Fibroblast of villous mesenchyme (primary cell): Measurements from ENCODE around the gene POU2AF1. TPM values are rescaled to one million over a fixed set of nuclear protein-coding genes. Genes with fewer than 3 reads are reported as not detected.

Experiments used
- DNase-seq: peaks from one replicate; pipeline ENCODE4 v3.0.0-alpha.2; 2010; ENCODE audit warnings: low read depth
- H3K4me3 ChIP-seq: 2 replicates; pipeline ENCODE4 v1.5.1; 2011; ENCODE audit warnings: low read depth, mild to moderate bottlenecking, low read length
- total RNA-seq: library from RNA; depleted of rRNA; stranded (reverse); fragments of >200 nt; gene quantifications from 2 replicates; pipeline ENCODE4 v1.2.3, GENCODE V29; 2012
- TF ChIP-seq, protein P1 (sequence below): IDR thresholded peaks from 2 replicates; pipeline ENCODE4 v1.5.1; 2012; ENCODE audit warnings: low read depth, mild to moderate bottlenecking, low read length; ENCODE audit not compliant: insufficient read depth

POU2AF1 gene, protein sequence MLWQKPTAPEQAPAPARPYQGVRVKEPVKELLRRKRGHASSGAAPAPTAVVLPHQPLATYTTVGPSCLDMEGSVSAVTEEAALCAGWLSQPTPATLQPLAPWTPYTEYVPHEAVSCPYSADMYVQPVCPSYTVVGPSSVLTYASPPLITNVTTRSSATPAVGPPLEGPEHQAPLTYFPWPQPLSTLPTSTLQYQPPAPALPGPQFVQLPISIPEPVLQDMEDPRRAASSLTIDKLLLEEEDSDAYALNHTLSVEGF
- not detected in 2 replicates for total RNA-seq

DNA sequence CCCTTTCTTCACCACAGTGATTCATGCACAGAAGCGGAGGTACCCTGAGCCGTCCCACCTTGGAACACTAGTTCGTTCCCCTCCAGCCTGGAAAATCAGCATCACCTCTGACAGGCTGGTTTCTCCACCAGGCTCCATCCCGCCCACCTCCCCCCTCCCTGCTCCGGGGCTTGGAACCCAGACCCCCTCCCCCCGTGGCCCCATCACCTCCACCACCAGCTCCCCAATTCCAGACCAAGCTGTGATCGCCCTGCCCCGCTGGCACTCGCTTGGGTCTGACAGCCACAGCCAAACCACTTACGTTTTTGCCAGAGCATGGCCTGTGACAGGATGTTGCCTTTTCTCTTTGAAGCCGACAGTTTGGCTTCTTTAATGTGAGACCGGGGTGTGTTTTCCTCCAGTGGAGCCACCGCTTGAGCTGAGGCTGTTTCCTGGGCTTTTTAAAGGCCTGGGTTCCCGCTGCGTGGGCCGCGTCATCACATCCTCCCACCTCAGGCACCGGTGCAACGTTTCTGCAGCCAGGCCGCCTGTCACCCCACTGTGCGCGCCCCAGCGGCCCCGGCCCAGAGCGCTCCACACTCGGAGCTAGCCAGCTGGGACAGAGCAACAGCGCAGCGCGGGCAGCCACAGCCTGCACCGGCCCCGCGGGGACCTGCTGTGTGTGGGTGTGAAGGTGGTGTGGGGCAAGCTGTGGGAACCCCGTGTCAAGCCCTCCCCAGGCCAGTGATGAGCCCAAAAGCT, at the start of gene POU2AF1:
Gene POU2AF1, minus strand, starts transcription at position 415 of the 741 bp plus-strand sequence. Its CDS starts 98 bp downstream, at position 317.
- no peak for DNase-seq
- TF ChIP-seq, protein P1, sequence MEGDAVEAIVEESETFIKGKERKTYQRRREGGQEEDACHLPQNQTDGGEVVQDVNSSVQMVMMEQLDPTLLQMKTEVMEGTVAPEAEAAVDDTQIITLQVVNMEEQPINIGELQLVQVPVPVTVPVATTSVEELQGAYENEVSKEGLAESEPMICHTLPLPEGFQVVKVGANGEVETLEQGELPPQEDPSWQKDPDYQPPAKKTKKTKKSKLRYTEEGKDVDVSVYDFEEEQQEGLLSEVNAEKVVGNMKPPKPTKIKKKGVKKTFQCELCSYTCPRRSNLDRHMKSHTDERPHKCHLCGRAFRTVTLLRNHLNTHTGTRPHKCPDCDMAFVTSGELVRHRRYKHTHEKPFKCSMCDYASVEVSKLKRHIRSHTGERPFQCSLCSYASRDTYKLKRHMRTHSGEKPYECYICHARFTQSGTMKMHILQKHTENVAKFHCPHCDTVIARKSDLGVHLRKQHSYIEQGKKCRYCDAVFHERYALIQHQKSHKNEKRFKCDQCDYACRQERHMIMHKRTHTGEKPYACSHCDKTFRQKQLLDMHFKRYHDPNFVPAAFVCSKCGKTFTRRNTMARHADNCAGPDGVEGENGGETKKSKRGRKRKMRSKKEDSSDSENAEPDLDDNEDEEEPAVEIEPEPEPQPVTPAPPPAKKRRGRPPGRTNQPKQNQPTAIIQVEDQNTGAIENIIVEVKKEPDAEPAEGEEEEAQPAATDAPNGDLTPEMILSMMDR, result no peak
- H3K4me3 ChIP-seq, result no peak within 1 kb of the TSS

DNA sequence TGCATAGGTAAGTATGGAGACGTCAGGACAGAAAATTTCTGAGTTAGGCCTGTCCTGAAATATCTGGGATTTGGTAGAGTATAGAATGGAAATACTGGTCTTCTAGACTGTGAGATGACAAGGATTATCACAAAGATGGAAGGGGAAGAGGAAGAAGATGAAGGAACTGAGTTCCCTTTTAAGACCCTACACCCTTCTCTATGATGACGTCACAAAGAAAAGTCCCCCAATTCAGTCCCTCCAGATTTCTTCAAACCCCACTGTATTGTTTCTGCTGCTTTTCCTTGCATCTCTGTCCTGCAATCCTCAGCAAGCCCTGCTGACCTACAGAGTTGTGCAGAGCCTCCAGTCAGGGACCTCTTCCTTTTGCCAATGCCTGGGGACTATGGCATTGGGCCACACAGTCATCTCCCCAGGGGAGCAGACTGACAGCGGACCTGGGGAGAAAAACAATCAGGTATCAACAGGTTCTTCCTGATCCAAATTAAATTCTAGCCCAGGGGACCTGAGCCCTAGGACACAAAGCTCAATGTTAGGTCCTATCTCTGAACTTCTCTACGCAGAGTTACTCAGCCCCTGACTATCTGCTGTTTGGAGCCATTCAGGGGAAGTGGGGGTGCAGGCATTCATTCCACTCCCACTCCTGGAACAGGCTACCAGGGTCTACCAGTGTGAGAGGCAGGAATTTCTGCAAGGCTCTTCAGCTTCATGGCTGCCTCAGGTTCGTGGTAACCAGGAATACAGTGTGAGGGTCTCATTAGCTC, 49.2 kb upstream of the POU2AF1 start:
- no peak for DNase-seq

DNA sequence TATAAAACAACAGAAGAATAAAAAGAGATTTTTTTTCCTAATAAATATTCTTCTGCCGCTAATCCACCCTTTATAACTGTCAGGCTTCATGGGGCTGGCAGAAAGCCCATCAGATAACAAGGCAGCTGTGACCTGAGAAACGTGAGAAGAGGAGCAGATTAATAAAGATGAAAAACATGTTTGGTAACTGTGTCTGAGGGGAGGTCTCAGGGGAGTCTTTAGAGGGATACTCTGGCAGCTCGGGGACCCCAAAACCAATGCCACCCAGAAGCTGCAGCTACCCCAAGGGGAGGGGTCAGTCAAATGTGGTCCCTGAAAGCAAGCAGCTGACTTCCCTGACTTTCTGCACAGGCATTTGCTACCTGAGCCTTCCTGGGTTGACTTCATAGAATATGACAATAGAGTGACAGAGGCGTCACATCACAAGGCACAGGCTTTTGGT, 48.4 kb upstream of the POU2AF1 start:
- DNase-seq, result peak; percentile 37
- TF ChIP-seq, protein P1, result no peak
- no peak overlapping the region for H3K4me3 ChIP-seq

More for the DNA sequence above, 49.2 kb upstream of the POU2AF1 start:
- TF ChIP-seq, protein P1, result no peak
- no peak overlapping the region for H3K4me3 ChIP-seq

DNA sequence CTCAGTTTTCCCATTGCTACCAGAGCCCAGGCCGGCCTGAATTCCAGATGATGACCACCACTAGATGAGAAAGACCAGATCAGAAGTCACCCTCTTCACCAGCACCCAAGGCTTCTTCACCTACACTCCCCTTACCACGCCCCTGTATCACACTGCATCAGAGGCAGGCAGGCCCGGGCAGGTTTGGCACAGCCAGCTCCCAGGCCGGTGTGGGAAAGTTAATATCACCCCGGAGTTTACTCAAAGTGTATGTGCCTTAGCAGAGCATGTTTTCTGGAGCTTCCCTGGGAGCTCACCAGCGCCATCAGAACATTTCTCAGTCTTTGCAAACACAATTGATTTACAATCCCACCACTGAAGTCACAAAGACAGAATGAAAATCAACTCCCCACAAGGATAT, 47.5 kb upstream of the POU2AF1 start:
- TF ChIP-seq, protein P1, result no peak
- no peak for DNase-seq
- H3K4me3 ChIP-seq, result no peak overlapping the region

DNA sequence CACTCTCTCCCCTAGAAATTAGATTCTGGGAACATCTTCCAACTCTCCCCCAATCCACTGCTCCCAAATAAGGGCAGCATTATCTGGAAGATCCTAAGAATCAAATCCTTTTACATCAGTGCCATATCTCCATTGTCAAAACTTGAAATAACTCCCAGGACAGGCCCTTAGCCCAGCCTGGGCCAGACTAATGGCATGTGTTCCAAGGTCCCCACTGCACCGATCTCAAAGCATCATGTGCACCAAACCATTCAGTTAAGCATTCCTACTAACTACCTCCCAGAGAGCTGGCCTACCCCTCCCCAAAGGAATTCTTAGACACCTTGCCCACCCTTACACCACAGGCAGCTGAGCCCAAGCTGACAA, 44.2 kb upstream of the POU2AF1 start:
- no peak overlapping the region for H3K4me3 ChIP-seq
- TF ChIP-seq, protein P1, result no peak
- DNase-seq, result no peak

DNA sequence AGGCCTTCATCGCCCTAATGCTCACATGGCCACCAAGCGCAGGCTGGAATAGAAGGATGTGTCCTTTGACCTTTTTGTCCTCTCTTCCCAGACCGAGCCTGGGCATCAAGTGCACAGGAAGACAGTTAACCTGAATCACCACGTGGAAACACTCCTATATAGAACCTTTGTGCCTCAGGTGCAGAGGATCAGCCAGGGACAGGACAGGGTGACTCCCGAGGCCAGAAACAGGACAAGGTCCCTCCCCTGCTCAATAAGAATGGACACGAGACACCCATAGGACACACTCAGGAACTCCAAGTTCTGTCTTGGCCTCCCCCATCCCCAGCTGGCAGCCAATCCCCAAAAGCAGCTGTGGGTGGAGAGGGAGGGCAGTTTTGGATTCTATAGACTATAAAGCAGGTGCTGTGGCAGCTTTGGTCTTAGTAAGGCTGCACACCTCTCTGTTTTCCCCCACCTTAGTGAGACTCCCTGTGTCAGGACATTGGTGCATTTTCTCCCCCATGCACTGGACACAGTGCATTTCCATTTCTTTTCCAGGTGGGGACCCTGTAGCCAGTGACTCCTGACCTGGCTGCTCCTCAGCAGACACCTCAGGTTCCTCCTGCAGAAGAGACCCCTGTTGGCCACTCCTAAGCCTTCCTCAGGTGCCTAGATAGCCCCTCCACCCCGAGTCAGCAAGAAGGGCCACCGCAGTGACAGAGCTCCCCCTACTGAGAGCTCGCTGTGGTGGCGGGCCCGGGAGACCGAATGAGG, 43.6 kb upstream of the POU2AF1 start:
- TF ChIP-seq, protein P1, result peak; percentile 77
- peak; percentile 41 for DNase-seq
- H3K4me3 ChIP-seq, result no peak overlapping the region
